Measurements from ENCODE around the gene TTC6.
A peak's percentile ranks its signal among the peaks of the same experiment; 100 is the strongest.

The TTC6 gene

GRCh38 chr14:37585101-37585511, 10.3 kb upstream of the TTC6 start:
- no peak for DNase-seq

DNA sequence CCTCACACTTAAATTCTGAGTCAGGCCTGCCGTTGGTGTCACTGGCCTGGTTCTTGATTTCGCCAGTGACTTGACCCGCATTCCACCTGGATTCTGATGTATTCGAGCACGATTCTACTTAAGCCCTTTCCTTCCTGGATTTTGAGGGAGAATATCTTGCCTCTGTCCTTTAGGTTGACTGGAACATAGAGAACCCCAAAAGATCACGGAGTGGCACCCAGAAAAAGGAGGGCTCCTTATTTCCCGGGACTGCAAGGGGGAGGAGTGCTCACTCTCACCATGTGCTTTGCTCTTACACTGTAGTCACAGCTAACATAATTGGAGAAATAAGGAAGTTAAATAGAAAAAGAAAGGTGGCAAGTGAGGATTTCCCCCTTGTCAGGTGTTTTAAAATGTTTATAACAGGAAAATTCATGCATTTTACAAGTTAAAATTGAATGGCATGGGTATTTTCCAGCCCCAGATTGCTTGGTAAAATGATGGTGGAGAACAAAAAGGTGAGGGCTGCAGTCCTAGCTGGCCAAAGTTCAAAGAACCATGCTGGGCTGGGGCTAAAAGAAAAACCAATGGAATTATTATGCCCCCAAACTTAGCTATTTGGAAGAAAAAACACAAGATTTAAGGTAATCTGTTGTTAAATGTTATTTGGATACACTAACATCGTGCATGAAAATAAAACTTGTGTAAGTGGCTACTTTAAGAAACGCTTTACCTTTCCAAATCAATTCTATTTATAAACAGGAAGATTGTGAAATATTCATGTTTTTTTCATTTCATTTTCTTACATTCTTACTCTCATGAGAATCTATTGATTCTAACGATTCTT, 9.2 kb upstream of the TTC6 start:
- no peak for DNase-seq

DNA sequence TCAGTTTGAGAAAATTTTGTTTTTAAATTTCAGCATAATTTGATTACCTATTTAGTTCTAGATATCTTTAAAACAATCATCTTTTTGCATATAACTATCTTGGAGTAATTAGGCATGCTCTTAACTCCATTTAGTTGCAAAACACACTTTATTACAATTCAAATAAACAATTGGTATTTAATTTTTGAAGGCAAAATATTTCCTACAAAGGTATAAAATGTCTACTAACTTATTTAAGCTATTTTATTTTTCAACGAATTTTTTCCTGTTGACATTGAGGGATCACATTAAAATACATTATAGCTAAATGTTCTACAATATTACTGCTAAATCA, 8.7 kb upstream of the TTC6 start:
- no peak for DNase-seq

DNA sequence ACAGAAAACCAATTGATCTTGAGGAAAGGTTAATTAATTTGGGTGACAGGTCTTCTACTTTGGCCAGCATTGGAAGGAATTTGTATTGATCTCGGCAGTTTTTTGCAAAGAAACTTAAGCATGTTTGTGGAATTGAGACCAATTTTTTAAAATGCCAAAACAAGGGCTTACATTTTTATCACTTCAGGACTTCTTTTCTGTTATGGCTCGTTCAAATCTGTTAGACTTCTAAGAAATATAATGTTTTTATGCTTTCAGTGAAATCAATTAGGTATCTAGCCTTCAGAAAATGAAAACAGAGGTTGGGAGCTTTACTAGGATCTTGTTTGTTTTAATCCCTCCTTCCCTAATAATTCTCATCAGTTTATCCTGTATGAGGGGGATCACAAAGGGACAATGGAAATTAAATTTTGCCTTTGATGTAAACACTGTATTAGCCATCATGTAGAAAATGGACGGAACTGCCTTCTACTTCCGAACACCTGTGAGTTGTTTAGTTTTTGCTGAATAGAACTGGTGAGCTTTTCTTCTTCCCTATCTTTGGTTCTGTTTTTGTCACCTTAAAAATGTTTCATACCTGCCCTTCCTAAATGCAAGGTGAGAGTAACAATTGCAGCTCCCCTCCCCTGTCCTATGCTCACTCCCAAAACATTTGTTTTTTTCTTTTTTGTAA, 8.2 kb upstream of the TTC6 start:
- DNase-seq: no peak

DNA sequence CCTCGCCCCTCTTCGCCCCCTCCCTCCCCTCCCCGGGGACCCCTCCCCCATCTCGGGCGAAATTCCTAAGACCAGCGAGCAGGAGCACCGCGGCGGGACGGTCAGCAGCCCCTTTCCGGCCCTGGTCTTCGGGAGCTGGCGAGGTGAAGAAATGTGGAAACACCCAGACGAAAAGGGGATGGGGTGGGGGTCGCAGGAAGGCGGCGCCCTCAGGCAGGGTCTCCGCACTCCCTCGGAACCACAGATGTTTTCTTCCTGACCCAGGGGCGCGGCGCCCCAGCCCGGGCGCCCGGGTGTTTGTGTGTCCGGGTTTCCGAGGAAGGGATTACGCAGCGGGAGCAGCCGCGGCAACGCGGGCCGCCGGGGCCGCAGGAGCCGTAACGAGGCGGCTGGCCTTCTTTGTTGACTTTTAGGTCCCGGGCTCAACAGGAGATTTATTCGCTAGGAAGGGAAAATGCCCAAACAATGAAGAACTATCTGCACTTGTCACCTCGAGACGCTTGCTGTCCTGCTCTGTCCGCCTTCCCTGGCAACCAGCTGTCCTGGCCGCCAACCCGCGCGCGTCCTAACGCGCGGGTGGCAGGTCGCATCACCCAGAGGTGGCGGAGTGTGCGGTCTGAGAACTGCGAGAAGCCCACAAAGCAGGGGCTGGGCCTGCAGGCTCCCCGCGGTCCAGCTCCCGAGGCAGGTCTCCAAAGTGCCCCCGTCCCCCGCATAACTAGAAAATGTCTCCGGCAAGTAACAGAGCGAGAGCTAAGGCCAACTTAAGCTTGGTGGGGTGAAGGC, 7.4 kb upstream of the TTC6 start:
- DNase-seq: no peak

DNA sequence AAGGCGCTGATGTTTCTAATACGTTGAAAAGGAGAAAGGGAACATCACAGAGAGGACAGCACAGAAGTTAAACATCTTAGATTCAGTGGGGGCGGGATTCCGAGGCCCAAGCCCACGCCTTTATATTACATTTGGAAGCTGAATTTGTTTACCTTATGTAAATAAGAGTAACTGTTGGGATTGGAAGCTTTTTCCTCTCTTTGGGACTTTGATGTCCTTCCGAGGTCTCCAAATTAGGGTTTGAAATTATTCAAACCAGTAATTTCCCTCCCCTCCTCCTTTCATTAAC, 6.8 kb upstream of the TTC6 start:
- no peak for DNase-seq

GRCh38 chr14:37588956-37589714, 6.3 kb upstream of the TTC6 start:
- DNase-seq: no peak

DNA sequence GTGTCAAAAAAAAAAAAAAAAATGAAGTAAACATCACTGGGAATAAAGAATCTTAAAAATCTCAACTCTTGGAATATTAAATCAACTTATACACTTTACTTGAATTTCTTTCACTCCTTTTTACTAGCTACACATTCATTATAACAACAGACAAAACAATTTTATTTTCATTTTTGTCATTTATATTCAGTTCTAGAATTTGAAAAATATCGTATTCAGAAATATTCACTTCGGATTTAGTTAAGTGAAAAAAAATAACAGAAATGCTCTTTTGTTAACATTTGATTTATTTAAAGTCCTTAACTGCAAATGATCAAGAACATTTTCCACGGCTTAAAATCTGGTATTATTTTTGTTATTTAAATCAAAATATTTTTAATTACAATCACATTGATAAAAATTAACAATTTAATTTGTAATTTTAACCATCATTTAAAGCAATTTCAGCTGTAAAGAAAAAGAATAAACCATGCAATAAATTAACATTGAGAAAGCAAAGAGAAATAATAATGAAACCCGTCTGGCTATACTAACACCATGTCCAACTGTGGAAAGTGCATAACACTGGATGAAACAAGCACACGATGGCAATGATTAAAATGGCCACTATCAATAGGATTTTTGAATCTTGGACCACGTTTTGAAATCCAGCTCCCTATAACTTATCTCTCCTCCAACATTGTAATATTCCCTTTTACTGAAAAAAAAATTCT, 5.6 kb upstream of the TTC6 start:
- no peak for DNase-seq

DNA sequence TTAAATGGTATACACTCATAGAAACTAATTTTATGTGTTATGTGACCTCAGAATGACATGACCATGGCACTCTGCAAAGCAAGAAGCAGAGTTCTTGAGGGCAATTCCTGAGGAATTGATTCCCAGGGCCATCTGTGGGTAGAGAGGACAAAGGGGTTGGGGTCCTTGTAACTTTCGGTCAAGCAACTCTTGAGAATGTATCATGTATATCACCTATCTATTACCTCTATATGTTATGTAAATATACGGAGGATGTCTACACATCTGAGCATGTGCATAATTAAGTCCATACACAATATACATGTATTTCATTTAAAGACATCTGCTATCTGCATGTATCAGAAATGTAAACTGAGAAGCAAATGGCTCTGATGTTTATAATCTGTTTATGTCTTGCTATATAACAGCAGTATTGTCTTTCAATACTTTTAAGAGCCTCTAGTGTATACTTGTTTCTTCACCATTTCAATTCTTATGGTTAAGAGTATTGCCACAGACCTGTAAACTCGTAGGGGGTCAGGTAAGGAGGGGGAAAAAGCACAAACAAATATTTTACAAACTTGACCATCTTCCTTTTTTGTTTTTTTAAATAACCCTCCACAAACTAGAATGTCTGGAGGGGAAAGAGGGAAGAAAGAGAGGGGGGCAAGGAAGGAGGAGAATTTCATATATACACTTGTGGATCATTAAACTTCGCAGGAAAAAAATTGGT, 4.8 kb upstream of the TTC6 start:
- no peak for DNase-seq

DNA sequence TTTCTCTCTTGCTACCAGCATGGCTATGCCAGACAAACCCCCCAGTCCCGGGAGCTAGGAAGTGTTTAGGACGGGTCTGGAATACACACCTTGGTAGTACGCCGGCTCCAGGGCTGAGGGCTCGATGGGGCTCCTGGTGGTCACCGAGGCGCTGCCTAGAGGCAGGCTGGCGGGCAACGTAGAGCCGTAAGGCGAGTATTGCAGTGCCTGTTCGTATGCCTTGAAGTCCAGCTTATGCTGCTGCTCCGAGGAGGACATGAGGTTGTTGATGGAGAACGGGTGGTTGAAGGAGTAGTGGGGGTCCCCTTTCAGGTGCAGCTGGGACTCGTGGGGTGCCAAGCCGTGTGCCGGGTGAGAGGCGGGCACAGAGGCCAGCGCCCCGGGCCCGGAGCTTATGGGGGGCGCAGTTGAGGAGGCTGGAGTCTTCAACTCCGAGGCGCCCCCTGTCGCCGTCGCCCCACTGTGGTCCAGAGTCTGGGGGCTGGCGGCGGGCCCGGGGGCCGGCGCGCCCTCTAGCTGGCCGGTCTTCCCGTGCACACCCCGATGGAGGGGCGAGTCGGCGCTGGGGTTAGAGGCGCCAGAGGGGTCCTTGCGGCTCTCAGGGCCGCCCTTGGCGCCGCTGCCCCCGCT, 4.0 kb upstream of the TTC6 start:
- DNase-seq: no peak

DNA sequence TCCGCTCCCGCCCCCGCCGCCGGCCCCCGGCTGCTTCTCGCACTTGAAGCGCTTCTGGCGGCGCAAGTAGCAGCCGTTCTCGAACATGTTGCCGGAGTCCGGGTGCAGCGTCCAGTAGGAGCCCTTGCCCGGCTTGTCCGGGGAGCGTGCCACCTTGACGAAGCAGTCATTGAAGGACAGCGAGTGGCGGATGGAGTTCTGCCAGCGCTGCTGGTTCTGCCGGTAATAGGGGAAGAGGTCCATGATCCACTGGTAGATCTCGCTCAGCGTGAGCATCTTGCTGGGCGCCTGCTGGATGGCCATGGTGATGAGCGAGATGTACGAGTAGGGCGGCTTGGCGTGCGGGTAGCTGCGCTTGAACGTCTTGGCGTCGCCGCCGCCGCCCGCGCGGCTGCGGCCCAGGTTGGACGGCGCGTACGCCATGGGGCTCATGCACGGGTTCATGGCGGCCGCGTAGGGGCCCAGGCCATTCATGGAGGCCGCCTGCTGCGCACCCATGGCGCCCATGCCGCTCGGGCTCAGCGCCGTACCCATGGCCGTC, 3.4 kb upstream of the TTC6 start:
- DNase-seq: no peak

DNA sequence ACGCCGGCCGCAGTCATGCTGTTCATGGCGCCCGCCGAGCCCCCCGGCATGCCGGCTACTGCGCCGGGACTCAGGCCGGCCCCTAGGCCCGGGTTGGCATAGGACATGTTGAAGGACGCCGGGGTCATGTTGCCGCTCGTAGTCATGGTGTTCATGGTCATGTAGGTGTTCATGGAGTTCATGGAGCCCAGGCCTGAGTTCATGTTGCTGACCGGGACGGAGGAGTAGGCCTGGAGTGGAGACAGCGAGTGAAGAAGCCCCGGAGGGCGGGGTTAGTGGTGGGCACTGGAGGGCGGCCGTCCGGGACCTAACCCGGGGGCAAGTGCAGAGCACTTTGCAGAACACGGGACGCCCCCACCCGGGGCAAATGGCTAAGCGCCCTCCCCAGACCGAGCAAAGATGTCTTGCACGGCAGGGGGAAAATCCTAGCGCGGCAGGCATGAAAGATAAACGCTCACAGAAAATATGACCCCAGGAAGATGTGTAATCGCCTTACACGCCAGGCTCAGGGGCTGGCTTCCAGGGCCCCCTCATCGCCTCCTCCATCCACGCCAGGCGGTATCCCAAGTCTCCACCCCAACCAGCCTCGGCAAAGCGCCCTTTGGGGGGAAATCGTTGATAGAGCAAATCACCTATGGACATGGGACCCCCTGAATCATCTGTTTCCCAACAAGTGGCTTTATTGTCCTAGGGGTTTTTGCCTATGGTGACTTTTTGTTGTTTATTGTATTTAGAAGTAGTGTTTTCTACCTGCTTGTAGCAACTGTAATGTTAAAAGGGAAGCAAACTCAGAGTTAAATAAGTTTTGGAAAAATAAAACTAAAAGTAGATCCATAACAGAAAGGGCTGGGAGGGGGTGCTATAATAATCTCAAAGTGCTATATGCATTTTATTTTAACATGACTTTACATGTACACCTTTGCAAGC, 2.7 kb upstream of the TTC6 start:
- DNase-seq: no peak

- no peak for DNase-seq
Observed at GRCh38 chr14:37593511-37594237, 1.8 kb upstream of the TTC6 start.

DNA sequence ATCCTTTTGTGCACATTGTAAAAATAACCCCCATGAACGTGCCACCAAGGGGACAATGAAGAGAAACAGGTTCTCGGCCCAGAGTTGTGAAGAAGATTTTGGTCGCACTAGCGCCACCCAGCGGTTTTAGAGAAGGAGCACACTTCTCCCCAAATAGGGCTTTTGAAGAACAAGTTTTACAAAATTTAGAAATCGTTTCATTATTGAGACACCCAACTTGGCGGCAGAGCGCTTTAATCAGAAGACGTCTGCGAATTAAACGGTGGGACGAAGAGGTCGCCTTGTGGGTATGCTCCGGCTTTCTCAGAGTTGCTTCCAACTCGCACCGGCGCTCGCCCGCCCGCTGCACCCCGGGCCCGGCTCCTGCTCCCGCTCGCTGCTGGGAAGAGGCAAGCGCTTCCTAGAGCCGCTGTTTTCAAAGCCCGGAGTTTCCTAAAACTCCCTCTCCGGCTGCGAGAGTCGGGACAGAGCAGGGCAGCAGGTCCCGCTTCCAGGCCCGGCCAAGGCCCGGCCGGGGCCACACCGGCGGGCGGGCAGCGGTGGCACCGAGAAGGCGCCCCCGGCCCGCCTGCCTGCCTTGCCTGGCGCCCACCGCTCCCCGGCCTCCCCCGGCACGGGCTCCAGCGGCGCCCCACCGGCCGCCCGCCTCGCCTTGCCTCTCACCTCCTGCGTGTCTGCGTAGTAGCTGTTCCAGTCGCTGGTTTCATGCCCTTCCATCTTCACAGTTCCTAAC, 1.0 kb upstream of the TTC6 start:
- no peak for DNase-seq

- peak; percentile 51 for DNase-seq
Observed at GRCh38 chr14:37595809-37596621, 586 bp downstream of the TTC6 start.

GRCh38 chr14:37596790-37597472, 1.5 kb downstream of the TTC6 start:
- DNase-seq: no peak

DNA sequence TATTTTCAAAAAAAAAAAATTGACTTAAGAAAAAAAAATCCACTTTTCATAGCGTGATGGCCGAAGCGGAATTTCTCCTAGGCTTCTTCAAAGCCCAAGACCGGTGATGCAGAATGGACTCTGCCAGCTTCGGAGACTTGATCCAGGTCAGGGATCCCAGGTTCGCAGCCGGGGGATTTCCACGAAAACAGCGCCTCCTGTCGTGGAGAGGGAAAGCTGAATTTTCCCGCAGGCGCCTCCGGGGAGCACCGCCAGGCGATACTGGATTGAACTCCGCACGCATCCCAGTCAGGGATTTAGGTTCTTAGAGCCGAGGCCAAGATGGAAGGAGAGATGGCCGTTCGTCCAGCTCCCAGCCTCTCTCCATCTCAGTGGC, 2.1 kb downstream of the TTC6 start:
- DNase-seq: no peak
